Measurements from ENCODE around the gene HOXB9.

HOXB9 gene

DNA sequence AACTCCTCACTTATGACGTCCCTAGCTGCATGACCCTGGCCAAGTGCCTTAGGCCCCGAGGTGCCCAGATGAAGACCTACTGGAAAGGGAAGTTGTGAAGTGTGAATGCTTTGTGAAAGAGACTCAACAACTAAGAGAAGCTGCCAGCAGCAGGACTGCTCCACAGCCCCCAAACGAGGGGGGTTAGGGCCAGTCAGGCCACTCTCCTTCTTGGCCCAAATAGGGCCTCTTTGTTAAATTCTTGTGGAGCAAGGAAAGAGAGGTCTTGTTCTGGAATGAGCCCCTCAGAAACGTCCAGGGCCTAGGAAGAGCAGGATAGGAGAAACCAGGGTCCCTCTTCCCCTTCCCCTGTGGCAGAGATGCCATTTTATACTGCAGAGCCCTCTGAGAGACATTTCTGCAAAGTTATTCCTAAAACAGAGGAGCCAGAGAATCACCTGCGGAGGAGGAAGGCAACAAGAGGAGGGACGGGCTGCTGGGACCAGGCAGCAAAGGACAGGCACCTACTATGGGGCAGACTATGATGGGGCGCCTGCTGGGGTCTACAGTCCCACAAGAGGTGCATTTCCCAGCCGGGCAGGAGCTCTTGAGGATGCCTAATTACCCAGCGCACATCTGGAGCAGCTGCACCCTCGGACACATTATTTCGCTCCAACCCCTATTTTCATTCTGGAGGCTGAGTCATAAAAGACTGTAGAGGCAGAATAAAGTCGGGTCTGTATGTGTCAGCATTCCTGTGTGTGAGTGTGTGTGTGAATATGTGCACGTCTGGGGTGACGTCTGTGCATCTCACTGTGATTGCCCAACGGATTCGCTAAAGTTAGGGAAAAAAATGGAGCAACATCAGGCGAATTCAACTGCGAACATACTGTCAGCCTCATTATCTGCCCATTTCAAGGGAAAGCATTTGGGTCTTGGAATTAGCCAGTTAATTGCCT, 11.4 kb upstream of the HOXB9 start:
- no peak for DNase-seq

DNA sequence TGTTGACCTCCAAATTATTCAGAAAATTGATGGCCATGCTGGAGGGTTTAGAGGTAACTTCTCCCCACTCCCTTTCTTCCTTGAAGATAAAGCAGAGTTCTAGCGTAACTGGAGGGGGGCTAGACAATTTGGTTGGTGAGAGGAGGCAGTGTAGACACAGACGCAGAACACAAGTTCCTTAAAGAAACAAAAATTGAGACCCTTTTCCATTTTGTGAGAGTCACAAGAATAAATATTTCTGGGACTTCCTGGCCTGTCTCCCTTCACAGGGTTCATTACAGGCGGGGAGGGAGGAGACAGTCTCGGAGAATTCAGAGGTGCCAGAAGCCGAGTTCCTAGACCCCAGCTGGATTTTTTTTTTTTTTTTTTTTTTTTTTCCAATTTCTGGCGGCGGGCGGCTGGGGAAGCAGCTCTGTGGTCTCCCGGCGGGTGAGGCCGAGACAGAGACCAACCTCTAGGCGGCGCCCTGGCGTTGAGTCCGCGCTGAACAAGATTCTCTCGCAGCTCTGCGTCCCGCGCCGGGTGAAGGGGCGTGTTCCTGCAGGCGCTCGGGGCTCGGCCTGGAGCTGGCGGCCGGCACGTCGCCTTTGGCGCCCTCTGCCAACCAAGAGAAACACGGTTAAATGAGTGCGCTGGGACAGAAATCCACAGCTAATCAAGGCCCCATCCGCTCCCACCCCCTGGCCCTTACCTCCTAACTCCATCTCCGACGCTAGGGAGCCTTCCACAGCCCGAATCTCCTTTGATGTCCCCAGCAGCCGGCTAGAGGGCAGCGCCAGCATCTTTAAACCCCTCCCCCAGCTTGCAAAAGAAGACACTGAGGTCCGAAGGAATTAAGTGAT, 10.2 kb upstream of the HOXB9 start:
- peak; percentile 82 for DNase-seq

DNA sequence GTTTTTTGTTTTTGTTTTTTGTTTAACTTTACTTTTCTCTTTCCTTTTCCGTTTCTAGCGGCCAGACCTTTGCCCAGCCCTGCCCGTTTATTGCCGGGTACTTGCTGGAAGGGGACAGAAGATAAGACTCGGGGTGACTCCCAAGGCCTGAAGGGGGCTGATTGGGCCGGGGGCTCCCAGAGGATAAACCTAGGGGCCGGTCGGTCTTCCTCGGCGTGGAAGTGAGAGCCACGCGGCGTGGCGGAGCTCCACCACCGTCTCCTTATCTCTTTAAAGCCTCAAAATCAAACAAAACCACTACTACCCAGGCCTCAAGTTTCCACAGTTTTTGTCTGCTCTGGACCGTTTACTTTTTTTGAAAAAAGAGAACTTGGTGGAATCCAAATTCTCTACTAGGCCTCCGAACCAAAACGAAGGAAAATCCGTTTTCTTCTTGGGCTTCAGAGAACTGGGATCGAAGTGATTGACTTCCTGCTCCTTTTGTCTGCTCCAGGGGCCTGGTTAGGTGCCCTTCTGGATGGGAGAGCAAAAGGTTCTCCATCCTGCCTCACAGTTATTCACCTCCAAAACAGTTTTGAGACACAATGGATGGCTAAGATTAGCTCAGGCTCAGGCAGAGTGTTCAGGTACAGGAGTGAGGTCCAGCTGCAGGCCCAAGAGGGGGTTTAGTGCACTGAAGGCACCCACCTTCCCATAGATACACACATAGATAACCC, 8.5 kb upstream of the HOXB9 start:
- DNase-seq, result no peak

DNA sequence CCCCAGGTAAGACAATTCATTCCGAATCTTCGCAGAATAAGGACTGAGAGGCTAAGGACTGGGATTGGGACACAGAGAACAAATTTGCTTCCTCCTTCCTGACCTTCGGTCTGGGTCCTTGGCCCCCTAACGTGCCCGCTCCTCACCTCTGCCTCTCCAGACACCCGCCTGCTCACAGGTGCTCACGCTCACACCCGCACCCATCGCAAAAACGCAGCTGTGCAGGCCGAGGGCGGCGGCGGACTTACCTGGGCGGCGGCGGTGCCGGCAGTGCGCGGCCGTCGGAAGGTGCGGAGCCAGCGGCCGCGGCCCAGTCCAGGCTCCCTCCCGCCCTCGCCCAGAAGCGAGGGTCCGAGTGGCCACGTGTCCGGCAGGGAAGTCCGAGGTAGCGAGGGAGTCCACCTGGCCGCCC, 7.1 kb upstream of the HOXB9 start:
- no peak for DNase-seq

DNA sequence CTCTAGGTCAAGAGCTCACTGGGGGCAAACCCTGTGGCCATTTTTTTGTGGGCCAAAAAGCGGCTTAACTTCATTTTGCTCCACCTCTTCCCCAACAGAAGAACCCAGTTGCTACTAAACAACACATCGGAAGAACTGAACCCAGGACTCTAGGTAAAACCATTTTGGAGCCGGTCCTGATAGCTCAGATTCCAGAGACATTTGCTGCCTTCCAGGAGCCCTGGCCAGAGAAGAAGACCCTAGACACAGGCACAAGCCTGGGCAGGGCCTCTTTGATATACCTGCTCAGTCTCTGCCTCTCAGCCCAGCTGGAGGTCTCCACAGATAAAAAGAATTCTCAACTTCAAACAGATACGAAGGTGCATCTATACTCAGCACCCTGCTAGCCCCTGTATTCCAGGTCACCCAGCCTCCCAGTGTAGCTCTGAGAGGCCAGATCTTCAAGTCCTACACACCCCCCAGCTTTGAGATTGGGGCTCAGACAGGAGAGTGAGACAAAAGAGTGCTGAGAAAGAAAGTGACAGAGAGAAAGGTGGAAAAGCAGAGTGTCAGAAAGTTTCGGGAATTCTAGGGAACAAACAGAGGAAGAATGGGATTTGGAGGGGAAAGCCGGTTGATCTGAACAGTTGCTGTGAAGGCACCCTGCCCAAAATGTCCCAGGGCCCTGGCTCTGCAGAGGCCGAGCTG, 6.6 kb upstream of the HOXB9 start:
- DNase-seq, result no peak

DNA sequence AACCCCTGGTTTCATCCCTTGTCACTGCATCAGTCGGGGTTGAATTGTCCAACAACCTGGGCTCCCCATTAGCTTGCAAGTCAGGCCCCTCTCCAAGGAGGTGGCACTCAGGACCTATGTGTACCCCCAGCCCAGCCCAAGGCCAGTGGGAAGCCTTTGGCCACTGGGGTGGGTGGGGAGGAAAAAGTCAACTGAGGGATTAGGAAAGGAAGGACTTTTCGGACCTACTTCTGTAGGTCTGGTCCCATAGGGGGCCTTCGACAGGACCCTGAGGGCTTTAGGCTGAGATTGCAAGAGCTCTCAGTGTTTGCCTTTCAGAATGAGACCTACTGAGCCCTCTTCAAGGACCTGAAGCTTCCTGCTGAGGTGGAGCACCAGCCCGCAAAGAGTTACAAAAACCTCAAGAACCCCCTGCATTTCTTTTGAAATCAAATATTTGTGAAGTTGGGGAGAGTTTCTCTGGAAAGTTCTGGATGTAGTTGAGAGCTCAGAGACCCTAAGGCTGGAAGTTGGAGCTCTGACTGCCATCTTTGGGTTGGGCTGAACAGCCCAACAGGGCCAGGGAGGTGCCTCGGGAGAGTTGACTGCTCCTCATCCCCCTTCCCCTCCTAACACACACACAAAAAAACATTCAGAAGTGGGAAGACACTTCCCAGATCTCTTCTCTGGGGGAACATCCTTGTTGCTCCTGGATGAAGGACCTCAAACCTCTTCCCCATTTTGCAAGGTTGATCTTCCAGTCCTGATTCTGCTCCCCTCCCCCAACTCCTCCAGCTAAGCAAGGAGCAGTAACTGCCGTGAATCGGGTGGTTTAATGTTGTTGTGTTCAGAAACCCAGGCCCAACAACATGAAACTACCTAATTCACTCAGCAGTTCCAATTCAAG, 5.8 kb upstream of the HOXB9 start:
- peak; percentile 35 for DNase-seq

DNA sequence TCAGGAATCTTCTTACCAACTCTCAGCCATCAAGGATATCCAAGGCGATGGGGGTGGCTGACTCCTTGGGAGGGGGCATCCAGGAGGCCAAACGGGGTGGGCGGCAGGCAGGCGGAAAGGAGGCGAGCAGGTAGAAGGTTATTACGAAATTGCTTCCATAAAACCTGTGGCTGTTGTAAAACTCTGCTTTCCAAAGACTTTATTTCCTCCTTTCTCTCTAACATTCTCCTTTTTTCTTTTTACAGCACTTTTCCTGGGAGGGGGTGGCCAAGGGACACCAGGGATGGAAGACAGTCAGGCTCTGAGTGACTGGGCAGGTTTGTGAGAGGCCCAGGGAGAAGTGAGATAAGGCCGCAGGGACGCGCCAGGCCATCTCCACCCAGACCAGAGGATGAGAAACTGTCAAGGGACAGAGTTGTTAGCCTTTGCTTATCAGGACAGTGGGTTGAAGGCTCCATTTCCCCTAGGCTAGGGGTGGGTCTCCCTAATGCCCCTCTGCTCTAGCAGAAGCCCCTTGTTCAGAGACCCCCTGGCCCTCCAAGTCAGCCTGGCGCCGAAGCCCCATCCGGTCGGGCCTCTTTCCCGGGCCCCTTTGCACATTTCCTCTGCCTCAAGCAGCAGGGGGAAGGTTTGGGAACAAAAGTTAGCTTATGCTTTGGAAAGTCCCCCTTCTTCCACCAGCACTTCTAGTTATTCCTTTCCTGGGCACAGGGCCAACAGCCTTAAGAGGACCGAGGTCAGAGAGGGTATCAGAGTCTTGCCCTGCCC, 5.0 kb upstream of the HOXB9 start:
- no peak for DNase-seq

DNA sequence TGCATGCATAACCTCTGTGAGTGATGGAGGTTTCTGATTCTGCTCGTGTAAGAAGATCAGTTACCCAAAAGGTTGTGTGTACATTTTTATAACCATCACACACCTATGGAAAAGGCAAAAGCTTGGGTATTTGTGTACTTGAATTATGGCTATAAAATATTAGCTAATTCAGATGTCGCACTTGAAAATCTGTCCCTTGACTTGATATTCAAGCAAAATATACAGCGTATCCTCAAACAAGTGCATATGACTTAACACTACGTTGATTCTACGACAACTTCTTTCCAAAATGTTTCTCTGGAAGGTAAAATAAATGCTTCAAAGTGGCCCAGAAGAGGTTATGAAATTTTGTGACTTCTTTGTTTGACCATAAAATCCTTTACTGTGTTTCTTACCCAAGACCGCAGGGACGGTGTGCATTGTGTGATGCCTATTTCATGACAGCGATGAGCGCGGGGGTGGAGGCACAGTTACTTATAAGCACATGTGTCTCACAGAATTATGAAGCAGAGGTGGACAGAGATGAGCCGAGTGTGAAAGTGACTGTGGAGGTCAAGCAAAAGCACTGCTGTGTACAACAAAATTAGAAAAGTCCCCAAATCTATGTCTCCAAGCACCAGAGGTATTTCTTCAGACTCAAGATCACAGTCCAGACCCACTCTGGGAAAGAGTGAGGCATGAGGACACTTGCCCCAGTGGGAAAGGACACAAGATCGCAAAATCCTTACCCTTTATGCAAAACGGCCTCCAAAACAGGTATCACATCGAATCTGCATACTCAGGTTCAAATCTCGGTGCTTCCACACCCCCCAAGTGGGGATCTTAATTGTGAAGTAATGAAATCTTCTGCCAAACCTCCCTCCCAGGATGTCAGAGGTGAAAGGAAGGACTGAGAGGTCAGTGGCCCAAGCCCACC, 4.1 kb upstream of the HOXB9 start:
- no peak for DNase-seq

DNA sequence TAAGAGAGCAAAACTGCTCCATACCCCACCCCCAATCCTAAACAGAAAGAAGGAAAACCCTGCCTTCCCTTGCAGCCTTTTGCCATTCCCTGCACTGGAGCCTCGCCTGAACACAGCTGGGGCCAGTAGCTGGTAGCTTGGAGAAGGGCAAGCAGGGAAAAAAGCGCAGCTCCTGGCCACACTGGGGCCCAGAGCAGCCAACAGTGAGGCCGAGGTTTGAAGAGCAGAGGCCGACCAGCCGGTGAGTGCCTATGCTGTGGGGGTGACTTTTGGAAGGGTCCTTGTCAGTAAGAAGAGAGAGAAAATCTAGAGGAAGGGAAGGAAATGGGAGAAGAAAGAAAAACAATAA, 3.2 kb upstream of the HOXB9 start:
- DNase-seq, result no peak

DNA sequence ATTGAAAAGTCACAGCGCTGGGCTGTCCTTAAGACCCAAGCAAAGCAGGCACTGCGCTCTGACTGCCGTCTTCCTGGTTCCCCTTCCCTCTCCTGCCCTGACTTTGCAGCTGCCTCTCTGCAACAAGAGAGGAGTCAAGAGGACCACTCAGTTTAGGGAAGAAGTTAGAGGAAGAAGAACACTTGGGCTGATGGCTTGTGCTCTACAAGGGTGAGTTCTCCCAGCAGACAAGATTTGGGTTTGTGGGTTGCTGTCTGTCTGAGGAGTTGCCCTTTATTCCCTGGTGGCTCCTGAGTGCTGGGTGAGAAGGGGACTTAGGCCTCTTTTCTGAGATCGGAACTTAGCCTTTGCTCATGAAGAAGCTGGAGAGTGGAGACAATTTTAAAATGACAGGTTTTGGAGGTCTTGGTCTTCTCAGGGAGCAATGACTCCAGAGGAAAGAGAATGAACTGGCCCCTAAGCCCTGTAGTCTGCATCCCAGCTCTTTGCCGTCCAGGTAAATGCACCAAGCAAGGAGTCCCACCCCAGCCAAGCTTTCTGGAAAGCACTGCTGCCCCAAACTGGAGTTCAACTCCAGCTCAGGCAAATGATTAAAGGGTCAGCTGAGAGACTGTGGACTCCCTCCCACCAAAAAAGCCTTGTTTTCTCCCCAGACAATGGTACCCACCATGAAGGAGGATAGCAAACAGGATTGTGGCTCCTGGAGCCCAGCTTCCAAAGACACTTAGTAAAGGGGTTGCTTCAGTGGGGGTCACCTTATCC, 2.7 kb upstream of the HOXB9 start:
- no peak for DNase-seq

DNA sequence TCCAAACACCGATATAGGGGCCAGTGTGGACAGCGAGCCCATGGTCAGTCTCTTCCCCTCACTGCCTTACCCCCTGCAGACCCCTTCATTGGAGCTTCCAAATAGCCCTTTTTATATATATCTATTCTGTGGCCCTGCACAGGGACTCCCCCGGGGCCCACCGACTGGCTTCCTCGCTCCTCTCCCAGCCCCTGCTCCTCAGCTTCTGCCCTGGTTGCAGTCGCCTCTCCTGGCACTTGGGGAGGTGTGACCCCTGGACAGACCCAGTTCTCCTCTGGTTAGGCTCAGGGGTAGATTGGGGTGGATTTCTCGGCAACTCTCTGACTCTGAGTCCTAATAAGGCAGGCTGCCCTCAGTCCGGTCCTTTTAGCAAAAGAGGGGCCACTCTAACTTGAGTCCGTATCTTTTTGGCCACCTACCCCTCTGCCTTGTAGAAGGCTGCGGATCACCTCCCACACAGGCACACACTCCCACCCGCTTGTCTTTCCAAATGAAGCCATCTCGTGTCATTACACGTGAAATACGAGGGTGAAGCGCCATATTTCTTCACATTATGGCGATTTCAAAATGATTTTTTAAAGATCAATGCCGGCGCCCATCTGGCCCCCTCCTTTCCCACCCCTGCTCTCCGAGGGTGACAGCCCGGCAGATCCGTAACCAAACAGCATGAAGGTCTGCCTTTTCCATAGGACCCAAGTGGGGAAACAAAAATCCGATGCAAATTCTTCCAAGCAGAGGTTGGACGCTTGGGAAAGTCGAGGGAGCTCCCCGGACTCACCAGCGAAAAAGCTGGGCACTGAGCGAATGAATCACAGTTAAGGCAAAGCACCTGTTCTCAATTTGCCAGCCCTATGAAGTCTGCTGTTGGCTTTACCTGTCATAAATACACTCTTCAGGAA, 1.7 kb upstream of the HOXB9 start:
- no peak for DNase-seq

DNA sequence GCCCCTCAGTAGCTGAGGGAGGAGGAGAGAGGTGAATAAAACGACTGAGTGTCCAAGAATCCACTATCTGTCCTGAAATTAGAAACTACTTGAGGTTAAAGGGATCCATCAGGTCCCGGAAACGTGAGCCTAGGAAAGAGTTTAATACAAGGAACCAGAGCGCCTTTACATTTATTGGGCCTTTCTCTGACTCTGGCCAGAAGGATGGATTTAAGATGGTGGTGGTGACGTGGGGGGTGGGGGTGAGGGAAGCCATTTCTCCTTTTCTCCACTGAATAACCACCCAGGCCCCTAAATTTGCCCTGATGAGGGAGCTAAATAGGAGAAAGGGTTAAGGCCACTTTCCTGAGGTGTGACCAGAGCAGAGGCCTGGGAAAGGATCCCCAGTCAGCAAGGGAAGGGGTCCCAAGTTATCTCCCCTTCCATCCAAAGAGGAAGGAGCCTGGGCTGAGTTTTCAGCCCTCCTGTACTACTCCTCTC, 1.0 kb upstream of the HOXB9 start:
- no peak for DNase-seq

DNA sequence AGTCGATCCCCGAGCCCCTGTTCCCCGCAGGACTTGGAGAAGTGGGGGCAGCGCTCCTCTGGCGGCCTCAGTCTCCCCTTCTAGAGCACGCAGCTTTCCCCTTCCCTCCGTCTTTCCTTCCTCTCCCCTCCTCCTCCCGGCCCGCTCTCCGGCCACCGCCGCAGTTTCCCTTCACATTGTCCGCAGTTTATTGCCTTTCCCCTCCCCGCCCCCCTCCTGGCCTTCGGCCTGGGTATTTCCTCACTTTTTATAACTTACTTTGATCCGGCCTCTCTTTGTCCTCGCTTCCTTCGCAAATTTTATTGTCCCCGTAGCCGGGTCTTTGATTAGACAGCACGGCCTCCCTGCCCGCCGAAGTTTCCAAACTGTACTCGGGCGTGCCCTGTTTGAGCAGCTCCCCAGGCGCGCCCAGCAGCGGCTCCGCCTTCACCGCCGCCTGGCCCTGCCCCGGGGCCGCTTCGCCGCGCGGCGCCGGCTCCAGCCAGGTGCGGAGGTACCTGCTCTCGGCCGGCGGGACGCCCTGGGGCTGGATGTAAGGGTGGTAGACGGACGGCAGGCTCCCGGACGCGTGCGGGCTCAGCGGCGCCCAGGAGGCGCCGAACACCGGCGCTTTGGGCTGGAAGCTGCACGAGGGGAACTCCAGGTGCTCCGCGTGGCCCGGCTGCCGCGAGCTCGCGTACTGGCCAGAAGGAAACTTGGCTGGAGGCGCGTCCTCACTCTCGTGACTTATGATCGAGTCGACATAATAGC, 488 bp downstream of the HOXB9 start:
- no peak for DNase-seq

DNA sequence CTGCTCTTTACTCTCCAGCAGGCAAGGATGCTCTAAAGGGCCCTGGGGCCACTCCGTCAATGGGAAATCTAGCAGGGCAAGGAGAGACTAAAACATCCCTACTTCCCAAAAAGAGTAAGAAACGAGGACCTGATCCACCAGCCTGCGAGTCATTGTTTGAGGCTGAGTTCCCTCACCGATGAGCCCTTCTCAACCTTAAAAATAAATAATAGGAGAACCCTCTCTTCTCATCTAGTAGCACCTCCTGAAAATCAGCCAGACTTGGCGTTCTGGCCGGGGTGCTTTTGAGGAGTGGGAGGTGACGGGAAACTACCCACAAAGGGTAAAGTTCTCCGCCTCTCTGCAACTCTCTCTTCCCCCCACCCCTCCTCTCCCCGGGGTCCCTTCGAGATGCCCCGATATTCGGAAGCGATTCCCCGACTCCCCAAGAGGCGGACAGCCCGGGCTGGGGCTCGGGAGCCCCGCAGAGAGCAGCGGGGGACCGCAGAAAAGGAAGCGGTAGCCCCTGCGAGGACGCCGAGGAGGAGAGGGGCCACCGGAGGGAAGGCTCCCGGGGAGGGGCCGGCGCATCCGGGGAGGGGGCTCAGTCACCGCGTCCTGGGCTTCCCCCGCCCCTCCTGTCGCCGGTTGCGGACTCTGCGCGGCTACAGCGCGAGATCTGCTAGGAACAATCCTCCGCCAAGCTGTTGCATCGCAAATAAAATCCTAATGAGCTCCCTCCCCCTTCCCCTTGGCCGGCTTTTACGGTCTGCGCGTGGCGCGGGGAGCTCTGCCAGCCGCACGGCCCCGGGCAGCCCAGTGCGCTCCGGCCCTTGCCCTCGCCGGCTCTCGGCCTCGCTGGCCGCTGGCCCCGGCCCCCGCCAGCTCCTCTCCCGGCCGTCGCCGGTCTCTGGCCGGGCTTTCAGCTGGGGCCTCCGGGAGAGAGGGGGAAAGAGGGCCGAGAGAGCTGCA, 1.3 kb downstream of the HOXB9 start:
- no peak for DNase-seq

DNA sequence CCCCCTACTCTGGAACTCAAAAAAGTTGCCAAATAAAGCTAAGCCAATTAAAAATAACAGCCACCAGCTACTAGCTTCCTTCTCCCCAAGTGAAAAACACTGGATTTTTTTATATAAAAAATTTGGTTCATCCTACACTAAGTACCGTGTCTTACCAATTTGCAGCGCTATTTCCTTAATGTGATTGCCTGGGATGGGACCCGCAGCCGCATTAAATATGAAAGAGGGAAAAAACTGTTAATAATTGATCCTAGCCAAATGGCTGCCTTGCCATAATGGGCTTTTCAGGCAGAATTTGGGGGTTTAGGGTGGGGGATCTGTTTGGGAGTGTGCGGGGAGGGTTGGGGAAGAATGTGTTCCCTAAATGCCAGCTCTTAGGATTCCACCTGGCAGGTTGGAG, 2.0 kb downstream of the HOXB9 start:
- DNase-seq, result no peak

DNA sequence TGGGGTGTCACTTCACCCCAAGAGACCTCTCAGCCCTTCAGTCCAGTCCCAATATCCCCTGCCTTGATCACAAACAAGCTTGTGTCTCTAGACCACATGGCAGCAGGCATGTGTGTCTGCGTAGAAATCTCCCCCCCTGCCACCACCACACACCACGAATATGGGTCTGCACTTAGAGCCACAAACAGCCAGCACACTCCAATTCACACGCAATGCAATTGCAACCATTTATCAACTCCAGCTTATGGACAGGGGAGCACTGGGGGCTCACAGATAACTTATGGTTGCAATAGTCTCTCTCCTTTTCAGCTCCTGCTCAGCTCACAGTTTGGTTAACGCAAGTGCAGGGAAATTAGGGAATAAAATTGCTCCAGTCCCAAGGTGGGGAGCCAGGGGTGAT, 2.6 kb downstream of the HOXB9 start:
- DNase-seq, result no peak

Measured in activated CD4-positive, alpha-beta T cell treated with anti-CD3 and anti-CD28 coated beads, Interleukin-2, amount 50 U/mL, for 16 hours (primary cell).